Fibroblast of lung (primary cell): ENCODE data around the gene COL28A1. TPM values are rescaled to one million over a fixed set of nuclear protein-coding genes. Genes with fewer than 3 reads are reported as not detected.

ENCODE experiments used
- DNase-seq, 2 donors: peaks; one replicate each; pipeline versions ENCODE4 v3.0.0 to v3.0.0-alpha.2; 2010; ENCODE audit warnings: low read depth in 2 of 2
- H2AFZ ChIP-seq: 2 replicates; pipeline ENCODE4 v1.5.1; 2012; ENCODE audit warnings: low read length, control low read depth, inconsistent platforms
- H3K27ac ChIP-seq: 2 replicates; pipeline ENCODE4 v1.5.1; 2011; ENCODE audit warnings: low read length, control low read depth; ENCODE audit not compliant: insufficient read depth
- H3K27me3 ChIP-seq: 2 replicates; pipeline ENCODE4 v1.5.1; 2011; ENCODE audit warnings: mild to moderate bottlenecking, low read length; ENCODE audit not compliant: control insufficient read depth, insufficient read depth
- H3K36me3 ChIP-seq: 2 replicates; pipeline ENCODE4 v1.5.1; 2011; ENCODE audit warnings: low read length; ENCODE audit not compliant: control insufficient read depth, insufficient read depth
- H3K4me1 ChIP-seq: 2 replicates; pipeline ENCODE4 v1.5.1; 2011; ENCODE audit warnings: low read length; ENCODE audit not compliant: control insufficient read depth, insufficient read depth; ENCODE audit errors: extremely low read depth
- H3K4me2 ChIP-seq: 2 replicates; pipeline ENCODE4 v1.5.1; 2011; ENCODE audit warnings: low read length, control low read depth; ENCODE audit not compliant: insufficient read depth; ENCODE audit errors: extremely low read depth
- H3K4me3 ChIP-seq, 4 experiments: fragments of 200-600 bp in 1 of 4; sonication (generic) in 1 of 4; replicated peaks in 1 of 4; 2 replicates each; pipeline ENCODE4 v1.5.1; 2011 to 2016; ENCODE audit warnings: low read length in 4 of 4, low read depth in 3 of 4, mild to moderate bottlenecking in 3 of 4, control low read depth in 2 of 4, inconsistent platforms in 1 of 4, mixed read lengths in 1 of 4; ENCODE audit not compliant: insufficient read depth in 1 of 4; ENCODE audit errors: control extremely low read depth in 1 of 4
- H3K79me2 ChIP-seq: 2 replicates; pipeline ENCODE4 v1.5.1; 2012; ENCODE audit warnings: mild to moderate bottlenecking, low read length, inconsistent platforms; ENCODE audit not compliant: control insufficient read depth, insufficient read depth
- H3K9ac ChIP-seq: 2 replicates; pipeline ENCODE4 v1.5.1; 2011; ENCODE audit warnings: mild to moderate bottlenecking, low read length, control low read depth; ENCODE audit not compliant: insufficient read depth
- H3K9me3 ChIP-seq: 2 replicates; pipeline ENCODE4 v1.5.1; 2012; ENCODE audit warnings: low read depth, low read length; ENCODE audit not compliant: control insufficient read depth, insufficient read depth
- H4K20me1 ChIP-seq: 2 replicates; pipeline ENCODE4 v1.5.1; 2011; ENCODE audit warnings: low read length; ENCODE audit not compliant: control insufficient read depth, insufficient read depth; ENCODE audit errors: extremely low read depth
- CTCF ChIP-seq, 2 donors: IDR thresholded peaks in 1 of 2; conservative IDR thresholded peaks in 1 of 2; 1 replicate in 1 of 2; 2 replicates in 1 of 2; pipeline ENCODE4 v1.5.1; 2011 to 2012; ENCODE audit warnings: low read length in 2 of 2, control low read depth in 1 of 2, inconsistent platforms in 1 of 2, low read depth in 1 of 2, mild to moderate bottlenecking in 1 of 2
- EZH2 ChIP-seq: IDR thresholded peaks from 2 replicates; pipeline ENCODE4 v1.5.1; 2012; ENCODE audit warnings: low read length, control low read depth, mild to moderate bottlenecking; ENCODE audit errors: missing control alignments
- polyA plus RNA-seq, 2 donors: library from polyadenylated mRNA; depleted of rRNA in 1 of 2; stranded (reverse) in 1 of 2; unstranded in 1 of 2; fragments of >200 nt; gene quantifications; 2 replicates each; pipeline ENCODE4 v1.2.1, GENCODE V29; 2011 to 2012; ENCODE audit warnings: missing spikeins in 1 of 2
- total RNA-seq: library from RNA; depleted of rRNA; stranded (reverse); fragments of >200 nt; gene quantifications from 2 replicates; pipeline ENCODE4 v1.2.1, GENCODE V29; 2014

Gene COL28A1
- total and polyA plus RNA-seq, 2 donors (not counting 1 experiment from before 2014, with no cell fraction given): 0.01 to 0.17 TPM

- Histone ChIP-seq H3K9me3 (no peaks in the 10 kb centered on the region), H3K27me3 (no peaks in the 10 kb centered on the region), H3K9ac (no peak overlapping the region), H3K36me3 (no peaks in the 10 kb centered on the region), H3K4me2 (peak overlapping the region; percentile 79), H3K27ac (no peak overlapping the region), H3K4me3 (peak overlapping the region; percentile 83 to 96 (median 88)), H3K79me2 (peaks cover 37% of the 10 kb centered on the region), H2AFZ (no peak overlapping the region), H4K20me1 (no peaks in the 10 kb centered on the region), H3K4me1 (peaks cover 2% of the 10 kb centered on the region)
- DNase-seq: no peak
- TF ChIP-seq CTCF (conservative IDR thresholded peaks at IDR 0.05 in 1 of 2, IDR thresholded peaks at IDR 0.05 in 1 of 2; ENCODE audit: low read depth in 1 of 2, low read length in 2 of 2): no peak
- TF ChIP-seq EZH2: no peak
These were observed 32.9 kb upstream of the COL28A1 start for GRCh38 chr7:7568553-7568952.

- no peaks in the 10 kb centered on the region for H4K20me1 ChIP-seq
- TF ChIP-seq EZH2 (no peak), CTCF (conservative IDR thresholded peaks at IDR 0.05 in 1 of 2, IDR thresholded peaks at IDR 0.05 in 1 of 2; ENCODE audit: low read depth in 1 of 2, low read length in 2 of 2) (no peak)
- H3K27ac ChIP-seq: no peak overlapping the region
- peak overlapping the region; percentile 83 to 96 (median 88) for H3K4me3 ChIP-seq
- no peaks in the 10 kb centered on the region for H3K36me3 ChIP-seq
- H3K9me3 ChIP-seq: no peaks in the 10 kb centered on the region
- DNase-seq: no peak
- peak overlapping the region; percentile 79 for H3K4me2 ChIP-seq
- no peak overlapping the region for H3K9ac ChIP-seq
- peaks cover 37% of the 10 kb centered on the region for H3K79me2 ChIP-seq
- H3K27me3 ChIP-seq: no peaks in the 10 kb centered on the region
- peaks cover 2% of the 10 kb centered on the region for H3K4me1 ChIP-seq
- no peak overlapping the region for H2AFZ ChIP-seq
These were observed 32.3 kb upstream of the COL28A1 start for GRCh38 chr7:7567898-7568531.

- Histone ChIP-seq H3K79me2 (peaks cover 34% of the 10 kb centered on the region), H4K20me1 (no peaks in the 10 kb centered on the region), H3K9me3 (no peaks in the 10 kb centered on the region), H3K4me1 (peaks cover 2% of the 10 kb centered on the region), H3K36me3 (no peaks in the 10 kb centered on the region), H3K27ac (peak within 1 kb of the TSS; percentile 73), H3K27me3 (no peaks in the 10 kb centered on the region), H3K4me2 (peak within 1 kb of the TSS; percentile 79), H3K9ac (peak within 1 kb of the TSS; percentile 85), H3K4me3 (peak within 1 kb of the TSS; percentile 83 to 96 (median 88)), H2AFZ (peak within 1 kb of the TSS; percentile 90)
- peak; percentile 72 to 78 for DNase-seq
- no peak for TF ChIP-seq CTCF (conservative IDR thresholded peaks at IDR 0.05 in 1 of 2, IDR thresholded peaks at IDR 0.05 in 1 of 2; ENCODE audit: low read depth in 1 of 2, low read length in 2 of 2)
- TF ChIP-seq EZH2: no peak
These were observed 31.3 kb upstream of the COL28A1 start, which contains the start of gene MIOS for GRCh38 chr7:7566651-7567611. Gene MIOS (plus strand): TSS chr7:7566884. CDS start chr7:7572476, 5,592 bp downstream.
